ENCODE data around the gene CASP8.

DNA sequence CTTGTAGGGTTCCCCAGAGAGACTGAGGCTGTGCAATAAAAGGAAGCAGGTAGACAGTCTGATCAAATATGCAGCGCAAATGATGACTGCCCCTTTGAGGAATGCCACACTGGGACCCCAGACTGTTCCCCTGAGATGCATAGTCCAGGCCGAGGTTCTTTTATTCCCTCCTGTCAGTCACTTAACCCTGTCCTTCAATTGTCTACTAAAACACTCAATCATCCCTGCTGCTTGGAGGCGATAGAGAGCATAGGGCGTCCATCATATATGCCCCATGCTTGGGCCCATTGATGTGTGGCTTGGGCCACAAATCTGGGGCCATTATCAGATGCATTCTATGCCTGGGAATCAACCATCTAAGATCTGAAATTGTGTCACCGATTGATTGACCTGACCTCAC is 15.5 kb upstream of the CASP8 start:
- TF ChIP-seq, protein P1, sequence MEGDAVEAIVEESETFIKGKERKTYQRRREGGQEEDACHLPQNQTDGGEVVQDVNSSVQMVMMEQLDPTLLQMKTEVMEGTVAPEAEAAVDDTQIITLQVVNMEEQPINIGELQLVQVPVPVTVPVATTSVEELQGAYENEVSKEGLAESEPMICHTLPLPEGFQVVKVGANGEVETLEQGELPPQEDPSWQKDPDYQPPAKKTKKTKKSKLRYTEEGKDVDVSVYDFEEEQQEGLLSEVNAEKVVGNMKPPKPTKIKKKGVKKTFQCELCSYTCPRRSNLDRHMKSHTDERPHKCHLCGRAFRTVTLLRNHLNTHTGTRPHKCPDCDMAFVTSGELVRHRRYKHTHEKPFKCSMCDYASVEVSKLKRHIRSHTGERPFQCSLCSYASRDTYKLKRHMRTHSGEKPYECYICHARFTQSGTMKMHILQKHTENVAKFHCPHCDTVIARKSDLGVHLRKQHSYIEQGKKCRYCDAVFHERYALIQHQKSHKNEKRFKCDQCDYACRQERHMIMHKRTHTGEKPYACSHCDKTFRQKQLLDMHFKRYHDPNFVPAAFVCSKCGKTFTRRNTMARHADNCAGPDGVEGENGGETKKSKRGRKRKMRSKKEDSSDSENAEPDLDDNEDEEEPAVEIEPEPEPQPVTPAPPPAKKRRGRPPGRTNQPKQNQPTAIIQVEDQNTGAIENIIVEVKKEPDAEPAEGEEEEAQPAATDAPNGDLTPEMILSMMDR (IDR thresholded peaks at IDR 0.05), result no peak
- TF ChIP-seq POLR2A (IDR thresholded peaks at IDR 0.05), result no peak
- TF ChIP-seq EP300 (IDR thresholded peaks at IDR 0.05), result no peak
